CD14-positive monocyte (primary cell): ENCODE measurements around the gene SIK2. TPM values are rescaled to one million over a fixed set of nuclear protein-coding genes. Genes with fewer than 3 reads are reported as not detected.
A peak's percentile ranks its signal among the peaks of the same experiment; 100 is the strongest.

Experiments used
- DNase-seq, 3 donors: peaks; one replicate each; pipeline ENCODE4 v3.0.0-alpha.2; 2011 to 2022
- H2AFZ ChIP-seq: 2 replicates; pipeline ENCODE4 v1.6.0; 2012; ENCODE audit warnings: mild to moderate bottlenecking, low read depth, low read length, inconsistent platforms; ENCODE audit not compliant: insufficient read depth, poor library complexity, severe bottlenecking
- H3K27ac ChIP-seq, 2 donors: 1 replicate in 1 of 2; 2 replicates in 1 of 2; pipeline ENCODE4 v1.5.1; 2012 to 2013; ENCODE audit warnings: low read length in 2 of 2, control low read depth in 1 of 2, inconsistent platforms in 1 of 2, low read depth in 1 of 2, mild to moderate bottlenecking in 1 of 2
- H3K27me3 ChIP-seq, 2 donors: one replicate each; pipeline versions ENCODE4 v1.6.0 to v1.6.1; 2011 to 2013; ENCODE audit warnings: low read length in 2 of 2; ENCODE audit not compliant: control insufficient read depth in 2 of 2, insufficient read depth in 2 of 2
- H3K36me3 ChIP-seq, 2 donors: replicated peaks in 1 of 2; 1 replicate in 1 of 2; 2 replicates in 1 of 2; pipeline versions ENCODE4 v1.5.1 to v1.6.1; 2012 to 2013; ENCODE audit warnings: low read length in 2 of 2, control low read depth in 1 of 2, inconsistent platforms in 1 of 2, mild to moderate bottlenecking in 1 of 2; ENCODE audit not compliant: insufficient read depth in 2 of 2, control insufficient read depth in 1 of 2
- H3K4me1 ChIP-seq, 2 donors: 1 replicate in 1 of 2; 2 replicates in 1 of 2; pipeline versions ENCODE4 v1.5.1 to v1.6.1; 2012 to 2013; ENCODE audit warnings: low read length in 2 of 2, control low read depth in 1 of 2, inconsistent platforms in 1 of 2, mild to moderate bottlenecking in 1 of 2, moderate library complexity in 1 of 2; ENCODE audit not compliant: insufficient read depth in 2 of 2, control insufficient read depth in 1 of 2
- H3K4me2 ChIP-seq: replicated peaks from 2 replicates; pipeline ENCODE3; 2012; ENCODE audit warnings: low read length, moderate library complexity, mild to moderate bottlenecking; ENCODE audit not compliant: poor library complexity, severe bottlenecking; ENCODE audit errors: extremely low read depth
- H3K4me3 ChIP-seq, 3 experiments: fragments of 200-600 bp in 1 of 3; sonication (generic) in 1 of 3; replicated peaks in 1 of 3; 1 replicate in 2 of 3; 2 replicates in 1 of 3; pipeline ENCODE4 v1.5.1; 2011 to 2013; ENCODE audit warnings: low read length in 3 of 3, mild to moderate bottlenecking in 3 of 3, control low read depth in 2 of 3, low read depth in 2 of 3, inconsistent platforms in 1 of 3, moderate library complexity in 1 of 3
- H3K79me2 ChIP-seq: 2 replicates; pipeline ENCODE4 v1.6.0; 2012; ENCODE audit warnings: mild to moderate bottlenecking, control low read depth, inconsistent platforms, low read length, moderate library complexity; ENCODE audit not compliant: insufficient read depth
- H3K9ac ChIP-seq: 2 replicates; pipeline ENCODE4 v1.6.0; 2017; ENCODE audit warnings: low read length, mild to moderate bottlenecking; ENCODE audit not compliant: insufficient read depth, poor library complexity, severe bottlenecking
- H3K9me3 ChIP-seq, 2 donors: replicated peaks in 1 of 2; 1 replicate in 1 of 2; 2 replicates in 1 of 2; pipeline versions ENCODE4 v1.5.1 to v1.6.1; 2012 to 2013; ENCODE audit warnings: low read length in 2 of 2, control low read depth in 1 of 2; ENCODE audit not compliant: control insufficient read depth in 1 of 2, insufficient read depth in 1 of 2
- H4K20me1 ChIP-seq: 2 replicates; pipeline ENCODE4 v1.6.0; 2012; ENCODE audit warnings: mild to moderate bottlenecking, low read length, control low read depth, moderate library complexity; ENCODE audit not compliant: insufficient read depth
- H3K27ac Mint-ChIP-seq, 7 donors: one replicate each; pipeline ENCODE4 v1.8.0; 2020; ENCODE audit warnings: mild to moderate bottlenecking in 7 of 7, mixed read lengths in 7 of 7, moderate library complexity in 6 of 7, inconsistent platforms in 2 of 7
- H3K27me3 Mint-ChIP-seq, 3 donors: one replicate each; pipeline ENCODE4 v1.8.0; 2021 to 2022; ENCODE audit warnings: low read depth in 3 of 3, mild to moderate bottlenecking in 3 of 3, mixed read lengths in 3 of 3, moderate library complexity in 3 of 3, inconsistent platforms in 1 of 3
- H3K36me3 Mint-ChIP-seq, 2 donors: one replicate each; pipeline ENCODE4 v1.8.0; 2020; ENCODE audit warnings: mixed read lengths in 2 of 2, inconsistent platforms in 1 of 2, mild to moderate bottlenecking in 1 of 2
- H3K4me1 Mint-ChIP-seq: one replicate; pipeline ENCODE4 v1.8.0; 2020; ENCODE audit warnings: mild to moderate bottlenecking, mixed read lengths
- H3K4me3 Mint-ChIP-seq, 2 donors: one replicate each; pipeline ENCODE4 v1.8.0; 2020; ENCODE audit warnings: mild to moderate bottlenecking in 2 of 2, mixed read lengths in 2 of 2, moderate library complexity in 1 of 2
- H3K9me3 Mint-ChIP-seq, 7 donors: one replicate each; pipeline ENCODE4 v1.8.0; 2020 to 2022; ENCODE audit warnings: mixed read lengths in 7 of 7, mild to moderate bottlenecking in 6 of 7, moderate library complexity in 6 of 7, inconsistent platforms in 2 of 7
- CTCF ChIP-seq: fragments of 200-600 bp; IDR thresholded peaks from one replicate; pipeline ENCODE4 v1.8.0; 2022; ENCODE audit warnings: antibody characterized with exemption, mild to moderate bottlenecking
- WGBS: methylation state at CpG from one replicate; pipeline ENCODE4 v1.1.5; 2013; ENCODE audit warnings: missing lambda C conversion rate; ENCODE audit not compliant: insufficient coverage; 5-methylcytosine and 5-hydroxymethylcytosine counted together
- intact Hi-C, 2 donors: fragments of 100-400 bp; cut with micrococcal nuclease; formaldehyde crosslinking; loops; one replicate each; pipeline versions ENCODE4 v1.15.0 to v1.15.1; 2023
- polyA plus RNA-seq, 3 donors: library from polyadenylated mRNA; depleted of rRNA in 1 of 3; unstranded in 2 of 3; stranded (reverse) in 1 of 3; fragments of 300-500 nt in 2 of 3; fragments of >200 nt in 1 of 3; fragmentation: Illumina TruSeq in 2 of 3; gene quantifications; 1 replicate in 2 of 3; 2 replicates in 1 of 3; pipeline ENCODE4 v1.2.3, GENCODE V29; 2012 to 2021

Gene SIK2
- polyA plus RNA-seq, 3 donors: 0.16 to 8.8 (median 0.23) TPM

- Mint-ChIP-seq H3K4me3 (no peak overlapping the region), H3K36me3 (no peaks in the 10 kb centered on the region), H3K9me3 (peaks cover 0 to 1% (median 0%) of the 10 kb centered on the region in 7 donors), H3K27me3 (peaks cover 0 to 2% (median 0%) of the 10 kb centered on the region in 3 donors), H3K27ac (peak overlapping the region in 1 of 7 donors; percentile 16), H3K4me1 (peaks cover 9% of the 10 kb centered on the region)
- intact Hi-C loops: loop anchor here in 1 of 2 donors (5.0 kb wide), 1 partner anchor 192 kb away; no protein-coding TSS in a partner anchor
- Histone ChIP-seq H3K4me1 (no peaks in the 10 kb centered on the region), H2AFZ (peak overlapping the region; percentile 32), H3K9me3 (no peaks in the 10 kb centered on the region), H3K4me3 (no peak overlapping the region), H3K36me3 (no peaks in the 10 kb centered on the region), H3K27me3 (no peaks in the 10 kb centered on the region), H3K27ac (no peak overlapping the region), H3K79me2 (no peaks in the 10 kb centered on the region), H4K20me1 (no peaks in the 10 kb centered on the region), H3K9ac (no peak overlapping the region), H3K4me2 (no peak overlapping the region)
- no peak for TF ChIP-seq CTCF
- WGBS: 63% methylated on average over 1 of the region's 2 CpGs
- peak; percentile 8 to 23 (median 18) for DNase-seq
Measured at GRCh38 chr11:111585371-111585770, 16.9 kb upstream of the SIK2 start.

- Mint-ChIP-seq H3K9me3 (peaks cover 0 to 1% (median 0%) of the 10 kb centered on the region in 7 donors), H3K4me3 (no peak overlapping the region), H3K36me3 (no peaks in the 10 kb centered on the region), H3K27ac (peak overlapping the region in 1 of 7 donors; percentile 31), H3K27me3 (peaks cover 0 to 2% (median 0%) of the 10 kb centered on the region in 3 donors), H3K4me1 (peaks cover 9% of the 10 kb centered on the region)
- intact Hi-C loops: loop anchor here in 1 of 2 donors (5.0 kb wide), 1 partner anchor 191 kb away; no protein-coding TSS in a partner anchor
- TF ChIP-seq CTCF: peak; percentile 68
- Histone ChIP-seq H3K27ac (no peak overlapping the region), H3K79me2 (no peaks in the 10 kb centered on the region), H3K4me2 (no peak overlapping the region), H3K9me3 (no peaks in the 10 kb centered on the region), H3K36me3 (no peaks in the 10 kb centered on the region), H3K27me3 (no peaks in the 10 kb centered on the region), H3K4me3 (no peak overlapping the region), H3K9ac (no peak overlapping the region), H2AFZ (no peak overlapping the region), H3K4me1 (no peaks in the 10 kb centered on the region), H4K20me1 (no peaks in the 10 kb centered on the region)
- no CpG with 5 or more reads among the region's 1 CpG for WGBS
- DNase-seq: peak in 2 of 3 donors; percentile 41 to 49
Measured at GRCh38 chr11:111586388-111586831, 15.8 kb upstream of the SIK2 start.
